Activated CD4-positive, alpha-beta T cell treated with anti-CD3 and anti-CD28 coated beads, Interleukin-2, amount 10 ng/mL, durations not matched to agents 24 days and 14 days (primary cell): ENCODE measurements around the gene THSD7A. TPM values are rescaled to one million over a fixed set of nuclear protein-coding genes. Genes with fewer than 3 reads are reported as not detected.

Experiments used
- DNase-seq: peaks from one replicate; pipeline ENCODE4 v3.0.0; 2022
- H3K27ac Mint-ChIP-seq: one replicate; pipeline ENCODE4 v1.8.0; 2022; ENCODE audit warnings: mild to moderate bottlenecking, mixed read lengths
- H3K27me3 Mint-ChIP-seq: one replicate; pipeline ENCODE4 v1.8.0; 2022; ENCODE audit warnings: mixed read lengths
- H3K36me3 Mint-ChIP-seq: one replicate; pipeline ENCODE4 v1.8.0; 2022; ENCODE audit warnings: low read depth, mild to moderate bottlenecking, mixed read lengths
- H3K4me1 Mint-ChIP-seq: one replicate; pipeline ENCODE4 v1.8.0; 2021; ENCODE audit warnings: mixed read lengths
- H3K4me3 Mint-ChIP-seq: one replicate; pipeline ENCODE4 v1.8.0; 2022; ENCODE audit warnings: mild to moderate bottlenecking, moderate library complexity, mixed read lengths
- H3K9me3 Mint-ChIP-seq: one replicate; pipeline ENCODE4 v1.8.0; 2021; ENCODE audit warnings: mixed read lengths
- intact Hi-C: fragments of 100-400 bp; cut with micrococcal nuclease; formaldehyde crosslinking; loops from one replicate; pipeline ENCODE4 v1.15.1; 2023
- total RNA-seq: library from RNA; stranded (reverse); gene quantifications from 2 replicates; pipeline ENCODE4 v1.2.3, GENCODE V29; 2022

The THSD7A gene
- total RNA-seq, 1 donor from 2014 or later = not detected

- H3K4me1 Mint-ChIP-seq = no peaks in the 10 kb centered on the region
- no peak for DNase-seq
- no peaks in the 10 kb centered on the region for H3K27me3 Mint-ChIP-seq
- intact Hi-C loops = no loop called here
- H3K27ac Mint-ChIP-seq = no peak overlapping the region
- H3K9me3 Mint-ChIP-seq = no peaks in the 10 kb centered on the region
- H3K36me3 Mint-ChIP-seq = no peaks in the 10 kb centered on the region
- no peak overlapping the region for H3K4me3 Mint-ChIP-seq
These were observed 189.2 kb downstream of the THSD7A start for GRCh38 chr7:11642841-11643240.

- Mint-ChIP-seq H3K27ac (no peak overlapping the region), H3K9me3 (no peaks in the 10 kb centered on the region), H3K4me1 (no peaks in the 10 kb centered on the region), H3K4me3 (no peak overlapping the region), H3K27me3 (no peaks in the 10 kb centered on the region), H3K36me3 (no peaks in the 10 kb centered on the region)
- no peak for DNase-seq
- intact Hi-C loops = no loop called here
These were observed 189.7 kb downstream of the THSD7A start for GRCh38 chr7:11642276-11642675.

- Mint-ChIP-seq H3K27ac (no peak overlapping the region), H3K9me3 (no peaks in the 10 kb centered on the region), H3K4me1 (no peaks in the 10 kb centered on the region), H3K36me3 (no peaks in the 10 kb centered on the region), H3K27me3 (no peaks in the 10 kb centered on the region), H3K4me3 (no peak overlapping the region)
- intact Hi-C loops = no loop called here
- DNase-seq = no peak
These were observed 193.8 kb downstream of the THSD7A start for GRCh38 chr7:11638011-11638774.

GRCh38 chr7:11636274-11636673 is 195.7 kb downstream of the THSD7A start:
- H3K4me1 Mint-ChIP-seq = no peaks in the 10 kb centered on the region
- H3K27me3 Mint-ChIP-seq = no peaks in the 10 kb centered on the region
- no peaks in the 10 kb centered on the region for H3K36me3 Mint-ChIP-seq
- intact Hi-C loops = no loop called here
- H3K9me3 Mint-ChIP-seq = no peaks in the 10 kb centered on the region
- no peak for DNase-seq
- H3K27ac Mint-ChIP-seq = no peak overlapping the region
- H3K4me3 Mint-ChIP-seq = no peak overlapping the region

DNA sequence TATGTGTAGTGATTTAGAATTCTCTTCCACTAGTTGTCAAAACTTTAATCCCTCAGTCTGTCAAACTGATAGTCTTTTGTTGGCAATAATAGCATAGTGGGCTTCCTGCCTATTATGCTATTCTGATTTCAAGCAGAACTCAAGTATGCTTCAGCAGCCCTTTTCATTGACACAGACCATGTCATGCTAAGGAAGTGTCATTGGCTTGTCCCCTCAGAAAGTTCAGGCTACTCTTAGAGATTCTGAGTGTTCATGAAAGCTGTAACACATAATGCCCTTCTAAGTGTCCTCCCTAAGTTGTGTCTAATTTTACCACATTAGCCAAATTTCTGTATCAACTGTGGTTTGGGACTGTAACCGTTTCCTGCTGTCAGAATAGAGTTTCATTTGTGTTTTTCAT is 198.7 kb downstream of the THSD7A start:
- intact Hi-C loops = no loop called here
- no peaks in the 10 kb centered on the region for H3K4me1 Mint-ChIP-seq

DNA sequence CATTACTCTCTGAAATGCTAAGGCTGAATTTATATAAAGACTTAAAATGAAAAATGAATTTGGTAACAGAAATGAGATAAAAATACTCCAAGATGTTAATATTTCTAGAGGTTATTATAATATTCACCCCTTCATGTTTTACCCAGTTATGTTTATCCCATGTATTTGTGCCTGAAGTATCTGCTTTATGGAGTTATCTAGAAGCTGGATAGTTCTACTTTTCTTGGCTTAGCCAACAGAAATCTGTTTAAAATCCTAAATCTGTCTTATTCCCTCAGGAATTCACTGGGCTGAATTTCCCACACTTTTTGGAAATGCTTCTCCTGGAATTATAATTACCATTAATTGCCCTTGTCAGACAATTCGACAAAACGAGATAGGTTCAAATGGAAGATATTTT is 201.6 kb downstream of the THSD7A start:
- no peak for DNase-seq
- Mint-ChIP-seq H3K36me3 (no peaks in the 10 kb centered on the region), H3K27me3 (no peaks in the 10 kb centered on the region), H3K4me1 (no peaks in the 10 kb centered on the region), H3K27ac (no peak overlapping the region), H3K4me3 (no peak overlapping the region), H3K9me3 (no peaks in the 10 kb centered on the region)
- intact Hi-C loops = no loop called here

More for the DNA sequence above, 198.7 kb downstream of the THSD7A start:
- no peak overlapping the region for H3K27ac Mint-ChIP-seq
- H3K27me3 Mint-ChIP-seq = no peaks in the 10 kb centered on the region
- no peak for DNase-seq
- no peak overlapping the region for H3K4me3 Mint-ChIP-seq
- H3K9me3 Mint-ChIP-seq = no peaks in the 10 kb centered on the region
- H3K36me3 Mint-ChIP-seq = no peaks in the 10 kb centered on the region

DNA sequence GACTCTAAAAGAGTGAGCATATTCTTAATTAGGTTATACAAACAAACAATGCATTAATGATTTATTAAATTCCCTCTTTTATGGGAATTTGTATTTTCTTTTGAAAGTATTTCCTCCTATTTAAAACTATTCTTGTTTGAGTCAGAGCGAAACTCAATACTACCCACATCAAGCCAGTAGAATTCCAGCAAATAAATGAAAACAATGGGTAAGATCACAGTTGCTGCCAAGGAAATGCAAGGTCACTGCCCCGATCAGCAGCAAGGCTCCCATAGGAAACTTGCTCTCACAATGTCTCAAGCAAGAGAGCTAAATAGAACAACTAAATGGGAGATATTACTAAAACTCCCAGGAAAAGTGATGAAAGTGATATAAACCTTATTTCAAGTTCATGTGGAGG is 206.3 kb downstream of the THSD7A start:
- H3K9me3 Mint-ChIP-seq = no peaks in the 10 kb centered on the region
- no peak for DNase-seq
- H3K4me1 Mint-ChIP-seq = no peaks in the 10 kb centered on the region
- H3K36me3 Mint-ChIP-seq = no peaks in the 10 kb centered on the region
- no peaks in the 10 kb centered on the region for H3K27me3 Mint-ChIP-seq
- no peak overlapping the region for H3K27ac Mint-ChIP-seq
- intact Hi-C loops = no loop called here
- H3K4me3 Mint-ChIP-seq = no peak overlapping the region

GRCh38 chr7:11623093-11623678 is 208.8 kb downstream of the THSD7A start:
- H3K27me3 Mint-ChIP-seq = no peaks in the 10 kb centered on the region
- no peak for DNase-seq
- no peaks in the 10 kb centered on the region for H3K36me3 Mint-ChIP-seq
- H3K27ac Mint-ChIP-seq = no peak overlapping the region
- intact Hi-C loops = no loop called here
- no peaks in the 10 kb centered on the region for H3K9me3 Mint-ChIP-seq
- H3K4me1 Mint-ChIP-seq = no peaks in the 10 kb centered on the region
- no peak overlapping the region for H3K4me3 Mint-ChIP-seq

DNA sequence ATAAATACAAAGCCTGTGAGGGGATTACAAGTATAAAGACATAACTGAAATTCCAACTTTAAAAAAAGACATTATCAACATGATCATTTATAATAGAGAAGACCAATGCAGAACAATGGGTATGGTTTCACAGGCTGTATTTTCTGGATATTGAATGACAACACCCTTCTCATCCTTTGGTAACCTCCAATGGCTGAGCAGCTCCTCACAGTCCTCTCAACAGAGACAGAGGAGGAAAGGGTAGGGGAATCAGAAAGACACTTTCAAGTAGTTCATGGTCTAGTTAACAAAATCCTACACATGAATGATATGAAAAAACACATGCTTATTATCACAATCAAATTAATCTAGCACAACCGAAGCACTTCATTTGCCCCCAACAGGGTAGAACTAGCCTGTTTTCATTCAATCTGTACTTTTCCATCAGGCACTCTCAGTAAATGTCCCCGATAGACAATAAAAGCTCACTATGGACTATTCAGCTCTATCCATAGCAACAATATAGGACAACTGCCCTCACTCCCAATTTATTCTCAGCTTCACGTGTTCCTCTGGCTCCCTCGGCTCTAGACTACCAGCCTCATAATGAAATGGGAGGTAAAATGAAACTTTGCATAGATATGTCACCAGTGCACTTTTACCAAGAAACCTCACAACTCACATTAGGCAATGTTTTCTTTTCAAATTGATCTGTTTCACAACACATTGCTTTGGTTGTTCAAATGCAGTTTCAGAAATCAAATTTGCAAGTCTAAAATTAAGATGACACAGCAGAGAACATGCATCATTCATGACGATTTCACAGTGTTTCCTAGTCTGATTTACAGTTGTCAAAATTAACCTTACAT is 211.4 kb downstream of the THSD7A start:
- intact Hi-C loops = no loop called here
- Mint-ChIP-seq H3K27ac (no peak overlapping the region), H3K27me3 (no peaks in the 10 kb centered on the region), H3K36me3 (no peaks in the 10 kb centered on the region), H3K4me1 (no peaks in the 10 kb centered on the region), H3K4me3 (no peak overlapping the region), H3K9me3 (no peaks in the 10 kb centered on the region)
- no peak for DNase-seq

- Mint-ChIP-seq H3K27ac (no peak overlapping the region), H3K4me1 (no peaks in the 10 kb centered on the region), H3K9me3 (no peaks in the 10 kb centered on the region), H3K27me3 (no peaks in the 10 kb centered on the region), H3K4me3 (no peak overlapping the region), H3K36me3 (no peaks in the 10 kb centered on the region)
- no peak for DNase-seq
- intact Hi-C loops = no loop called here
These were observed 215.5 kb downstream of the THSD7A start for GRCh38 chr7:11616466-11616865.

DNA sequence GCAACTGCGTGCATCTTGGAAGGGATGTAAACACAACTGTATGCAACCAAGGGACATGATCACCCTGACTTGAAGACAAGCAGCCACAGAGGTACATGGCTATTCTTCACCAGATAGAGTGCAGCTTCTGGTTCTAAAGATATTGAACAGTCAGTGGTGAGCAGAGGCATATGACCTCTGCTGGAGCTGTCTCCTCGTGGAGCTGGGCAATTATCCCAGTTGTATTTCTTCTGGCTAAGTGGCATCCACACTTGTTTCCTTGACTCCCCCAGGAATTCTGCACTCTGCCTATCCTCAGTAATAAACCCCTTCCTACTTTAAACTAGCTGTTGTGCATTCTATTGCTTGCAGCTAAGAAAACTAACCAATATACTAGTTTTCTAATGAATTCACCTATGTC is 216.8 kb downstream of the THSD7A start:
- Mint-ChIP-seq H3K4me3 (no peak overlapping the region), H3K9me3 (no peaks in the 10 kb centered on the region), H3K4me1 (no peaks in the 10 kb centered on the region)

DNA sequence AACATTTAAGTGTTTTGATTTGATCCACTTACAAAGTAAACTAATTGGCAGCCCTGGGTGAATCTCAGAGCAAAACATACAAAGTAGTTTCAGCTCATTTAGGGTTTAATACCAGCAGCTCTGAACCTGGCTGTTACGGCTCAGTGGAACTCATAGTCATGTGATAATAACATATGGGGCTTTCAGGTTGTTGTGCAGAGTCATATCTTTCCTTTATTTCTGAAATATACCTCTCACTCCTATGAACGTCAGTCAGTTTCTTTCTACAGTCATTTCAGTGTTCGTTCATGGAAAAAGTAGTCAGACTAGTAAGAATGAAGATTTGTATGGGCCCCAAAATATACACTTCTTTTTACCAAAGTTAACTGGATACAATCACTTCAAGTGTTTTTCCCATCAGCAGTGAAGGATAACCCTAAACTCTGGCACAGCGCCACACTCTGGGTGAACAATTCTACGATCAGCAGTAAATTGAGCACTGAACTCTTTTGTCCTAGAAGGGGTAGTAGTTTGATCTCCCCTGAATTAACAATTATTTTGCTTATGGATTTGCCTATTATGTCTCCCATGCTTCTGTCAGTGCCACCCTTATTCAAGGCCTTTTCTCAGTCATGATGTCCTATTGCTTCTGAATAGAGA is 218.6 kb downstream of the THSD7A start:
- Mint-ChIP-seq H3K36me3 (no peaks in the 10 kb centered on the region), H3K4me1 (no peaks in the 10 kb centered on the region), H3K4me3 (no peak overlapping the region), H3K9me3 (no peaks in the 10 kb centered on the region), H3K27ac (no peak overlapping the region), H3K27me3 (no peaks in the 10 kb centered on the region)
- no peak for DNase-seq
- intact Hi-C loops = no loop called here

More for the DNA sequence above, 216.8 kb downstream of the THSD7A start:
- no peak for DNase-seq
- Mint-ChIP-seq H3K36me3 (no peaks in the 10 kb centered on the region), H3K27ac (no peak overlapping the region), H3K27me3 (no peaks in the 10 kb centered on the region)
- intact Hi-C loops = no loop called here

- Mint-ChIP-seq H3K4me1 (no peaks in the 10 kb centered on the region), H3K9me3 (no peaks in the 10 kb centered on the region), H3K4me3 (no peak overlapping the region), H3K36me3 (no peaks in the 10 kb centered on the region), H3K27ac (no peak overlapping the region), H3K27me3 (no peaks in the 10 kb centered on the region)
- DNase-seq = no peak
- intact Hi-C loops = no loop called here
These were observed 219.3 kb downstream of the THSD7A start for GRCh38 chr7:11612737-11613136.
